Esophagus squamous epithelium (tissue), 4 donors: ENCODE measurements around the gene CA10.

Experiments
- POLR2A ChIP-seq, 4 donors: fragments of 450-650 bp; IDR thresholded peaks; one replicate each; pipeline ENCODE4 v1.6.1; 2017; ENCODE audit warnings: antibody characterized with exemption in 4 of 4, mild to moderate bottlenecking in 4 of 4, moderate library complexity in 3 of 4
- TF ChIP-seq, protein P1 (sequence below), 6 experiments: fragments of 450-650 bp in 4 of 6; fragments of 200-600 bp in 2 of 6; sonication (generic) in 2 of 6; IDR thresholded peaks; one replicate each; pipeline ENCODE4 v1.5.1; 2016 to 2019; ENCODE audit warnings: antibody characterized with exemption in 6 of 6, mild to moderate bottlenecking in 4 of 6, moderate library complexity in 4 of 6

GRCh38 chr17:52138752-52139151, 19.8 kb downstream of the CA10 start:
- TF ChIP-seq, protein P1, sequence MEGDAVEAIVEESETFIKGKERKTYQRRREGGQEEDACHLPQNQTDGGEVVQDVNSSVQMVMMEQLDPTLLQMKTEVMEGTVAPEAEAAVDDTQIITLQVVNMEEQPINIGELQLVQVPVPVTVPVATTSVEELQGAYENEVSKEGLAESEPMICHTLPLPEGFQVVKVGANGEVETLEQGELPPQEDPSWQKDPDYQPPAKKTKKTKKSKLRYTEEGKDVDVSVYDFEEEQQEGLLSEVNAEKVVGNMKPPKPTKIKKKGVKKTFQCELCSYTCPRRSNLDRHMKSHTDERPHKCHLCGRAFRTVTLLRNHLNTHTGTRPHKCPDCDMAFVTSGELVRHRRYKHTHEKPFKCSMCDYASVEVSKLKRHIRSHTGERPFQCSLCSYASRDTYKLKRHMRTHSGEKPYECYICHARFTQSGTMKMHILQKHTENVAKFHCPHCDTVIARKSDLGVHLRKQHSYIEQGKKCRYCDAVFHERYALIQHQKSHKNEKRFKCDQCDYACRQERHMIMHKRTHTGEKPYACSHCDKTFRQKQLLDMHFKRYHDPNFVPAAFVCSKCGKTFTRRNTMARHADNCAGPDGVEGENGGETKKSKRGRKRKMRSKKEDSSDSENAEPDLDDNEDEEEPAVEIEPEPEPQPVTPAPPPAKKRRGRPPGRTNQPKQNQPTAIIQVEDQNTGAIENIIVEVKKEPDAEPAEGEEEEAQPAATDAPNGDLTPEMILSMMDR (IDR thresholded peaks at IDR 0.05): no peak
- no peak for TF ChIP-seq POLR2A (IDR thresholded peaks at IDR 0.05)
